ENCODE data around the gene ICAM1. TPM values are rescaled to one million over a fixed set of nuclear protein-coding genes. Genes with fewer than 3 reads are reported as not detected.

ICAM1 gene
- total RNA-seq, 1 experiment from 2014 or later = 136 TPM

DNA sequence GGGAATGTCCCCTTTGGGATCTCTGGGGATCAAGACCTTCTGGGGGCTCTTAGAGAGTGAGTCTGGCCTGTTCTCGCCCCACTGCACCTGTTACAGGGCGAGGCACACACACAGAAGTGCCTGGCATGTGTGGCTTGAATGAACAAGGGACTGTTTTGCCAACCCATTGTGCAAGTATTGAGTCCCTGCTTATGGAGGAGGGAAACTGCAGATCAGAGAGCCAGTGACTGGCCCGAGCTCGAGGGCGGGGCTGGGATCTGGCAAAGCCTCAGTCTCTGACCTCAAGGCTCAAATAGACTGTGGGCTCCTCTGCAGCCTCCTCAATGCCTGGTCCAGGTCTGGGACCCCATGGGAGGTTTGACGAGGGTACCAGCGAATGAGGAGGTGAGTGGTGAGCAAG lies 56.9 kb downstream of the ICAM1 start:
- POLR2A ChIA-PET = no interaction called here
- no peak overlapping the region for H3K27ac ChIP-seq (ENCODE audit: low read length)

DNA sequence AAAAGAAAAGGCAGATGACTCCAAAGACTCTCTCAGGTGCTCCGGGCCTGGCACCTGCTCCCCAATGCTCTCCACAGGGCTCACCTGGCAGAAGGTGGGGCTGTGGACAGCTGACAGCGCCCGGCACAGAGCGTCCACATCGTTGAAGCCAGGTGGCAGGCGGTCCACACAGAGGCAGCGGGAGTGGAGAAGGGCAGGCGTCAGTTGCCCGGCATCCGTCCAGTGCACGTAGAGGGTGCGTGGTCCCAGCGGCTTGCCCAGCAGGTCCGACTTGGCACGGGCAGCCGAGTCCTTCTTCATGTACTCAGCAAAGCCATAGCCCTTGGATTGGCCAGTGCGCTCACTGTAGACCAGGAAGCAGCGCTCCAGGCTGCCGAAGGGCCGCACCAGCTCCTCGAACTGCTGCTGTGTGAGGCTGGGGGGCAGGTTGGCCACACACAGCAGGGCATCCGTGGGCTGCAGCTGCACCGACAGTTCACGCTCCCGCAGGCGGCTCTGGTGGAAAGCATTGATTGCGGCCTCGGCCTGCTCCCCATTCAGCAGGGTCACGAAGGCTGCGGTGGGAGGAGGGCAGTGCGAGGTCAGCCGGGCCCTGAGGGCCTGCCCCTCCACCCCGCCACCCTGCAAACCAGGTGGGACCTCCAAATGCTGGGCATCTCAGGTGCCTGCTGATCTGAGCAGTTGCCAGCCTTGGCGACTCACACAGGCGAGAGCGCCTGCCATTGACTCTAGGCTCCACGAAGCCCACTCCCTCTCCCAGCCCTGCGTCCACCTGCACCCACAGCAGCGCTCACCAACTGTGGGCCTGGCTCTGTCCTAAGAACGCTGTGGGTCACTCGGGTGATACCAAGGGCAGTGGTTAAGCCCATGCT lies 57.9 kb downstream of the ICAM1 start:
- intact Hi-C loops (cut with micrococcal nuclease; ENCODE audit: unreplicated experiment) (no loop called here), in situ Hi-C loops (cut with HindIII; ENCODE audit: low pct_unique_long_range_greater_than_20kb, low sequenced_read_pairs) (no loop called here)
- Histone ChIP-seq H3K4me1 (ENCODE audit: control insufficient read depth, insufficient read depth, low read length) (peaks cover 5% of the 10 kb centered on the region; the same call in 1 of the 2 replicates), H3K9me3 (ENCODE audit: control insufficient read depth, insufficient read depth, low read depth, low read length) (no peaks in the 10 kb centered on the region), H3K36me3 (ENCODE audit: control insufficient read depth, insufficient read depth, low read length) (peaks cover 12% of the 10 kb centered on the region), H3K27me3 (ENCODE audit: control insufficient read depth, insufficient read depth, low read length) (no peaks in the 10 kb centered on the region), H3K4me3 (ENCODE audit: low read depth in 2 of 2, low read length in 2 of 2) (no peak overlapping the region), H3K27ac (ENCODE audit: low read length) (no peak overlapping the region)
- no peak for ATAC-seq
- BruUV-seq (replicated peaks) = TSS peak; percentile 8
- no peak for DNase-seq (ENCODE audit: low read depth, low spot score)
- ChIA-PET CTCF (no interaction called here), POLR2A (no interaction called here)
- no peak for TF ChIP-seq POLR2AphosphoS5 (IDR thresholded peaks at IDR 0.05; ENCODE audit: low read depth, low read length)
- TF ChIP-seq, protein P1, sequence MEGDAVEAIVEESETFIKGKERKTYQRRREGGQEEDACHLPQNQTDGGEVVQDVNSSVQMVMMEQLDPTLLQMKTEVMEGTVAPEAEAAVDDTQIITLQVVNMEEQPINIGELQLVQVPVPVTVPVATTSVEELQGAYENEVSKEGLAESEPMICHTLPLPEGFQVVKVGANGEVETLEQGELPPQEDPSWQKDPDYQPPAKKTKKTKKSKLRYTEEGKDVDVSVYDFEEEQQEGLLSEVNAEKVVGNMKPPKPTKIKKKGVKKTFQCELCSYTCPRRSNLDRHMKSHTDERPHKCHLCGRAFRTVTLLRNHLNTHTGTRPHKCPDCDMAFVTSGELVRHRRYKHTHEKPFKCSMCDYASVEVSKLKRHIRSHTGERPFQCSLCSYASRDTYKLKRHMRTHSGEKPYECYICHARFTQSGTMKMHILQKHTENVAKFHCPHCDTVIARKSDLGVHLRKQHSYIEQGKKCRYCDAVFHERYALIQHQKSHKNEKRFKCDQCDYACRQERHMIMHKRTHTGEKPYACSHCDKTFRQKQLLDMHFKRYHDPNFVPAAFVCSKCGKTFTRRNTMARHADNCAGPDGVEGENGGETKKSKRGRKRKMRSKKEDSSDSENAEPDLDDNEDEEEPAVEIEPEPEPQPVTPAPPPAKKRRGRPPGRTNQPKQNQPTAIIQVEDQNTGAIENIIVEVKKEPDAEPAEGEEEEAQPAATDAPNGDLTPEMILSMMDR (IDR thresholded peaks at IDR 0.05) = no peak
- TF ChIP-seq TCF7L2 (IDR thresholded peaks at IDR 0.05; ENCODE audit: low read depth, low read length) = no peak
- TF ChIP-seq, protein P2, sequence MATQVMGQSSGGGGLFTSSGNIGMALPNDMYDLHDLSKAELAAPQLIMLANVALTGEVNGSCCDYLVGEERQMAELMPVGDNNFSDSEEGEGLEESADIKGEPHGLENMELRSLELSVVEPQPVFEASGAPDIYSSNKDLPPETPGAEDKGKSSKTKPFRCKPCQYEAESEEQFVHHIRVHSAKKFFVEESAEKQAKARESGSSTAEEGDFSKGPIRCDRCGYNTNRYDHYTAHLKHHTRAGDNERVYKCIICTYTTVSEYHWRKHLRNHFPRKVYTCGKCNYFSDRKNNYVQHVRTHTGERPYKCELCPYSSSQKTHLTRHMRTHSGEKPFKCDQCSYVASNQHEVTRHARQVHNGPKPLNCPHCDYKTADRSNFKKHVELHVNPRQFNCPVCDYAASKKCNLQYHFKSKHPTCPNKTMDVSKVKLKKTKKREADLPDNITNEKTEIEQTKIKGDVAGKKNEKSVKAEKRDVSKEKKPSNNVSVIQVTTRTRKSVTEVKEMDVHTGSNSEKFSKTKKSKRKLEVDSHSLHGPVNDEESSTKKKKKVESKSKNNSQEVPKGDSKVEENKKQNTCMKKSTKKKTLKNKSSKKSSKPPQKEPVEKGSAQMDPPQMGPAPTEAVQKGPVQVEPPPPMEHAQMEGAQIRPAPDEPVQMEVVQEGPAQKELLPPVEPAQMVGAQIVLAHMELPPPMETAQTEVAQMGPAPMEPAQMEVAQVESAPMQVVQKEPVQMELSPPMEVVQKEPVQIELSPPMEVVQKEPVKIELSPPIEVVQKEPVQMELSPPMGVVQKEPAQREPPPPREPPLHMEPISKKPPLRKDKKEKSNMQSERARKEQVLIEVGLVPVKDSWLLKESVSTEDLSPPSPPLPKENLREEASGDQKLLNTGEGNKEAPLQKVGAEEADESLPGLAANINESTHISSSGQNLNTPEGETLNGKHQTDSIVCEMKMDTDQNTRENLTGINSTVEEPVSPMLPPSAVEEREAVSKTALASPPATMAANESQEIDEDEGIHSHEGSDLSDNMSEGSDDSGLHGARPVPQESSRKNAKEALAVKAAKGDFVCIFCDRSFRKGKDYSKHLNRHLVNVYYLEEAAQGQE (IDR thresholded peaks at IDR 0.05; ENCODE audit: insufficient read depth in 1 of 2, low read depth in 2 of 2, low read length in 1 of 2) = no peak
- no peak for TF ChIP-seq SIN3A (IDR thresholded peaks at IDR 0.05; ENCODE audit: borderline replicate concordance, insufficient read depth, low read depth, low read length)

More for the DNA sequence above, 56.9 kb downstream of the ICAM1 start:
- ATAC-seq (no peak), DNase-seq (ENCODE audit: low read depth, low spot score) (no peak)
- CTCF ChIA-PET = no interaction called here
- Histone ChIP-seq H3K36me3 (ENCODE audit: control insufficient read depth, insufficient read depth, low read length) (peaks cover 10% of the 10 kb centered on the region), H3K4me3 (ENCODE audit: low read depth in 2 of 2, low read length in 2 of 2) (no peak overlapping the region), H3K9me3 (ENCODE audit: control insufficient read depth, insufficient read depth, low read depth, low read length) (no peaks in the 10 kb centered on the region), H3K27me3 (ENCODE audit: control insufficient read depth, insufficient read depth, low read length) (no peaks in the 10 kb centered on the region), H3K4me1 (ENCODE audit: control insufficient read depth, insufficient read depth, low read length) (peaks cover 5% of the 10 kb centered on the region; the same call in 1 of the 2 replicates)
- intact Hi-C loops (cut with micrococcal nuclease; ENCODE audit: unreplicated experiment) (no loop called here), in situ Hi-C loops (cut with HindIII; ENCODE audit: low pct_unique_long_range_greater_than_20kb, low sequenced_read_pairs) (no loop called here)
- no TSS peak for BruUV-seq (replicated peaks)
- TF ChIP-seq SIN3A (IDR thresholded peaks at IDR 0.05; ENCODE audit: borderline replicate concordance, insufficient read depth, low read depth, low read length) = no peak
- TF ChIP-seq, protein P1 (IDR thresholded peaks at IDR 0.05) = no peak
- TF ChIP-seq, protein P2 (IDR thresholded peaks at IDR 0.05; ENCODE audit: insufficient read depth in 1 of 2, low read depth in 2 of 2, low read length in 1 of 2) = no peak
- no peak for TF ChIP-seq TCF7L2 (IDR thresholded peaks at IDR 0.05; ENCODE audit: low read depth, low read length)
- no peak for TF ChIP-seq POLR2AphosphoS5 (IDR thresholded peaks at IDR 0.05; ENCODE audit: low read depth, low read length)

Data from Panc1 (cell line).